ENCODE results near the gene MRFAP1L1.

The MRFAP1L1 gene

GRCh38 chr4:6706173-6706572 is 3.5 kb downstream of the MRFAP1L1 start:
- H3K4me2 ChIP-seq (ENCODE audit: low read length), result no peak overlapping the region

DNA sequence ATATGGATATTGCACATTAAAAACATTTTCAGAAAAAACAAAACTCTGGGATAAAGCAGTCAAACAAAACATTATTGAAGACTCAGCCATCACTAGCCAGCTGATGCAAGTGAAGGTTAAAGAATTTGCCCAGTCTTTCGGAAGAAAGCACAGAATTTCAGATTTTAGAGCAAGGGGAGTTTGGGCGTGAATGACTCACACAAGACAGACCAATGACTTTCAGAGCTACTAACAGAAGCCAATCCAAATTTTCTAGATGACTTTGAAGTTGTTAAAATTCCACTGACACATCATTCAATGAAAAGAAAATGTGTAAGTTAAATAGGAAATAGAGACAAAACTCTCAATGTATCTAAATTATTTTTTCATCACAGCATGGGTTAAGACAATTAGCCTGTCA is 4.0 kb downstream of the MRFAP1L1 start:
- Histone ChIP-seq H3K27me3 (ENCODE audit: control insufficient read depth, insufficient read depth, low read length) (no peaks in the 10 kb centered on the region), H3K4me1 (ENCODE audit: control insufficient read depth, insufficient read depth, low read length) (peaks cover 25% of the 10 kb centered on the region), H3K36me3 (ENCODE audit: insufficient read depth, low read length) (peaks cover 14% of the 10 kb centered on the region)

More at GRCh38 chr4:6706173-6706572, 3.5 kb downstream of the MRFAP1L1 start:
- H3K27me3 ChIP-seq (ENCODE audit: control insufficient read depth, insufficient read depth, low read length), result no peaks in the 10 kb centered on the region
- H3K36me3 ChIP-seq (ENCODE audit: insufficient read depth, low read length), result peaks cover 14% of the 10 kb centered on the region
- H3K9me3 ChIP-seq (replicated peaks; ENCODE audit: low read length), result peaks cover 3% of the 10 kb centered on the region
- no peak overlapping the region for H3K4me3 ChIP-seq (ENCODE audit: low read length)
- H3K9ac ChIP-seq (ENCODE audit: low read depth, low read length), result no peak overlapping the region
- H3K4me1 ChIP-seq (ENCODE audit: control insufficient read depth, insufficient read depth, low read length), result peaks cover 25% of the 10 kb centered on the region

GRCh38 chr4:6703786-6704185 is 5.9 kb downstream of the MRFAP1L1 start:
- Histone ChIP-seq H3K27me3 (ENCODE audit: control insufficient read depth, insufficient read depth, low read length) (no peaks in the 10 kb centered on the region), H3K9me3 (replicated peaks; ENCODE audit: low read length) (peaks cover 3% of the 10 kb centered on the region), H3K4me3 (ENCODE audit: low read length) (no peak overlapping the region), H3K4me2 (ENCODE audit: low read length) (no peak overlapping the region), H3K9ac (ENCODE audit: low read depth, low read length) (no peak overlapping the region), H3K36me3 (ENCODE audit: insufficient read depth, low read length) (peaks cover 14% of the 10 kb centered on the region), H3K4me1 (ENCODE audit: control insufficient read depth, insufficient read depth, low read length) (peaks cover 22% of the 10 kb centered on the region)

More for the DNA sequence above, 4.0 kb downstream of the MRFAP1L1 start:
- Histone ChIP-seq H3K4me2 (ENCODE audit: low read length) (no peak overlapping the region), H3K4me3 (ENCODE audit: low read length) (no peak overlapping the region), H3K9ac (ENCODE audit: low read depth, low read length) (no peak overlapping the region), H3K9me3 (replicated peaks; ENCODE audit: low read length) (peaks cover 3% of the 10 kb centered on the region)

DNA sequence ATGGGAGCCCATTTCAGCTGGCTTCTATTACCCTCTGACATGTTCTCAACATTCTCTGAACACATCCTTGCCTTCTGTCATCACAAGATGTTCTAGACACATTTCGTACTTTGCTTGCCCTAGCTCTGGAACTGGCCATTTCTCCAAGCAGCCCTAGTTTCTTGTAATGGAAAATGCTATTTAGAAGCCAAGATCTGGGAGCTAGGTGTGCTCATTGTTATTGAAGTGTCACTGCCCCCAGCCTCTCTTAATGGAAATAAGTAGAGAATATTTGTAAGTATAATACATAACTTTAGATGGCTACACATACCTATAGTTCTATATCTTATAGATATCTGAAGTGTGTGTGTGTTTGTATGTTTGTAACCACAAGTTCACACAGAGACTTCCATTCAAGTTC is 6.9 kb downstream of the MRFAP1L1 start:
- no peak overlapping the region for H3K4me3 ChIP-seq (ENCODE audit: low read length)

GRCh38 chr4:6701371-6701770 is 8.3 kb downstream of the MRFAP1L1 start:
- H3K9me3 ChIP-seq (replicated peaks; ENCODE audit: low read length), result peaks cover 3% of the 10 kb centered on the region
- no peak overlapping the region for H3K4me3 ChIP-seq (ENCODE audit: low read length)
- H3K9ac ChIP-seq (ENCODE audit: low read depth, low read length), result no peak overlapping the region
- no peak overlapping the region for H3K4me2 ChIP-seq (ENCODE audit: low read length)
- H3K4me1 ChIP-seq (ENCODE audit: control insufficient read depth, insufficient read depth, low read length), result peaks cover 4% of the 10 kb centered on the region
- H3K27me3 ChIP-seq (ENCODE audit: control insufficient read depth, insufficient read depth, low read length), result no peaks in the 10 kb centered on the region
- peaks cover 2% of the 10 kb centered on the region for H3K36me3 ChIP-seq (ENCODE audit: insufficient read depth, low read length)

More for the DNA sequence above, 6.9 kb downstream of the MRFAP1L1 start:
- H3K36me3 ChIP-seq (ENCODE audit: insufficient read depth, low read length), result peaks cover 10% of the 10 kb centered on the region
- H3K27me3 ChIP-seq (ENCODE audit: control insufficient read depth, insufficient read depth, low read length), result no peaks in the 10 kb centered on the region
- H3K4me2 ChIP-seq (ENCODE audit: low read length), result no peak overlapping the region
- peaks cover 12% of the 10 kb centered on the region for H3K4me1 ChIP-seq (ENCODE audit: control insufficient read depth, insufficient read depth, low read length)
- peaks cover 3% of the 10 kb centered on the region for H3K9me3 ChIP-seq (replicated peaks; ENCODE audit: low read length)
- no peak overlapping the region for H3K9ac ChIP-seq (ENCODE audit: low read depth, low read length)

GRCh38 chr4:6699903-6700302 is 9.8 kb downstream of the MRFAP1L1 start:
- peaks cover 3% of the 10 kb centered on the region for H3K9me3 ChIP-seq (replicated peaks; ENCODE audit: low read length)
- H3K36me3 ChIP-seq (ENCODE audit: insufficient read depth, low read length), result peaks cover 2% of the 10 kb centered on the region
- H3K4me3 ChIP-seq (ENCODE audit: low read length), result no peak overlapping the region
- H3K4me2 ChIP-seq (ENCODE audit: low read length), result no peak overlapping the region
- H3K4me1 ChIP-seq (ENCODE audit: control insufficient read depth, insufficient read depth, low read length), result peaks cover 7% of the 10 kb centered on the region
- H3K27me3 ChIP-seq (ENCODE audit: control insufficient read depth, insufficient read depth, low read length), result no peaks in the 10 kb centered on the region
- H3K9ac ChIP-seq (ENCODE audit: low read depth, low read length), result no peak overlapping the region

DNA sequence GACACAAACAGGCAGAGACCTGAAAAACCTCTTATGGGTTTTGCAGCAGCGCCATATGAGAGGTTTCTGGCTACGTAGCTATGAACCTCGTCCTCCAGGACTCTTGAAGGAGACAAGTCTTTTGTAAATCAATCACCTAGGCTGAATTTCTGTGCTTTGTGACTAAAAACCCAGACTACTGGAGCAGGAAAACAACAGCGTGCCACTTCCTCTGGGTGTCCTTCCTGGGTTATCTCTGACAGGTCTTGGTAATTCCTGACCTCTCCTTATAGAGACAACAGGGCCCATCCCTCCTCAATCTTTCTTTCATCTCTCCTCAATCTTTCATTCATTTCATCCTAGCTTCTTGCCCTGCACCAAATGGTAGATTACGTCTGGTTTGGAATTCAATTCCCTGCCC is 10.3 kb downstream of the MRFAP1L1 start:
- Histone ChIP-seq H3K4me1 (ENCODE audit: control insufficient read depth, insufficient read depth, low read length) (peaks cover 7% of the 10 kb centered on the region), H3K9ac (ENCODE audit: low read depth, low read length) (no peak overlapping the region), H3K4me2 (ENCODE audit: low read length) (no peak overlapping the region)

GRCh38 chr4:6697131-6697530 is 12.5 kb downstream of the MRFAP1L1 start:
- Histone ChIP-seq H3K36me3 (ENCODE audit: insufficient read depth, low read length) (no peaks in the 10 kb centered on the region), H3K4me1 (ENCODE audit: control insufficient read depth, insufficient read depth, low read length) (peaks cover 3% of the 10 kb centered on the region), H3K4me2 (ENCODE audit: low read length) (no peak overlapping the region), H3K27me3 (ENCODE audit: control insufficient read depth, insufficient read depth, low read length) (no peaks in the 10 kb centered on the region), H3K9me3 (replicated peaks; ENCODE audit: low read length) (no peaks in the 10 kb centered on the region), H3K9ac (ENCODE audit: low read depth, low read length) (no peak overlapping the region), H3K4me3 (ENCODE audit: low read length) (no peak overlapping the region)

More for the DNA sequence above, 10.3 kb downstream of the MRFAP1L1 start:
- Histone ChIP-seq H3K27me3 (ENCODE audit: control insufficient read depth, insufficient read depth, low read length) (no peaks in the 10 kb centered on the region), H3K9me3 (replicated peaks; ENCODE audit: low read length) (peaks cover 3% of the 10 kb centered on the region), H3K4me3 (ENCODE audit: low read length) (no peak overlapping the region), H3K36me3 (ENCODE audit: insufficient read depth, low read length) (peaks cover 2% of the 10 kb centered on the region)

GRCh38 chr4:6696611-6697010 is 13.1 kb downstream of the MRFAP1L1 start:
- H3K9ac ChIP-seq (ENCODE audit: low read depth, low read length), result no peak overlapping the region
- peaks cover 3% of the 10 kb centered on the region for H3K4me1 ChIP-seq (ENCODE audit: control insufficient read depth, insufficient read depth, low read length)
- H3K36me3 ChIP-seq (ENCODE audit: insufficient read depth, low read length), result no peaks in the 10 kb centered on the region
- H3K4me2 ChIP-seq (ENCODE audit: low read length), result peak overlapping the region; percentile 4
- no peak overlapping the region for H3K4me3 ChIP-seq (ENCODE audit: low read length)
- H3K9me3 ChIP-seq (replicated peaks; ENCODE audit: low read length), result no peaks in the 10 kb centered on the region
- H3K27me3 ChIP-seq (ENCODE audit: control insufficient read depth, insufficient read depth, low read length), result no peaks in the 10 kb centered on the region

GRCh38 chr4:6695660-6696610 is 13.7 kb downstream of the MRFAP1L1 start:
- peaks cover 3% of the 10 kb centered on the region for H3K4me1 ChIP-seq (ENCODE audit: control insufficient read depth, insufficient read depth, low read length)
- H3K36me3 ChIP-seq (ENCODE audit: insufficient read depth, low read length), result no peaks in the 10 kb centered on the region
- no peak overlapping the region for H3K4me3 ChIP-seq (ENCODE audit: low read length)
- H3K9me3 ChIP-seq (replicated peaks; ENCODE audit: low read length), result no peaks in the 10 kb centered on the region
- no peaks in the 10 kb centered on the region for H3K27me3 ChIP-seq (ENCODE audit: control insufficient read depth, insufficient read depth, low read length)
- no peak overlapping the region for H3K9ac ChIP-seq (ENCODE audit: low read depth, low read length)
- peak overlapping the region; percentile 4 for H3K4me2 ChIP-seq (ENCODE audit: low read length)

- Histone ChIP-seq H3K9me3 (replicated peaks; ENCODE audit: low read length) (no peaks in the 10 kb centered on the region), H3K27me3 (ENCODE audit: control insufficient read depth, insufficient read depth, low read length) (no peaks in the 10 kb centered on the region), H3K4me2 (ENCODE audit: low read length) (no peak overlapping the region), H3K9ac (ENCODE audit: low read depth, low read length) (no peak overlapping the region), H3K36me3 (ENCODE audit: insufficient read depth, low read length) (no peaks in the 10 kb centered on the region), H3K4me3 (ENCODE audit: low read length) (no peak overlapping the region), H3K4me1 (ENCODE audit: control insufficient read depth, insufficient read depth, low read length) (peaks cover 7% of the 10 kb centered on the region)
Observed at GRCh38 chr4:6694177-6694901, 15.3 kb downstream of the MRFAP1L1 start.

Measured in skeletal muscle satellite cell (primary cell).